Memory B cell (primary cell): ENCODE results near the gene TMEM167A.
A peak's percentile ranks its signal among the peaks of the same experiment; 100 is the strongest.

Source experiments
- ATAC-seq: fragments of 150-1000 bp; cut with Tn5 transposase; 2 replicates; pipeline ENCODE4 v1.10.0; 2021; ENCODE audit warnings: low read depth, mild to moderate bottlenecking, moderate library complexity
- DNase-seq, 2 donors: peaks; one replicate each; pipeline ENCODE4 v3.0.0; 2022; ENCODE audit warnings: low spot score in 2 of 2
- H3K27ac Mint-ChIP-seq: one replicate; pipeline ENCODE4 v1.8.0; 2022; ENCODE audit warnings: mild to moderate bottlenecking, moderate library complexity, mixed read lengths
- H3K27me3 Mint-ChIP-seq: one replicate; pipeline ENCODE4 v1.8.0; 2022; ENCODE audit warnings: mixed read lengths
- H3K36me3 Mint-ChIP-seq: one replicate; pipeline ENCODE4 v1.8.0; 2022; ENCODE audit warnings: mild to moderate bottlenecking, mixed read lengths
- H3K4me1 Mint-ChIP-seq: one replicate; pipeline ENCODE4 v1.8.0; 2022; ENCODE audit warnings: mixed read lengths
- H3K4me3 Mint-ChIP-seq: one replicate; pipeline ENCODE4 v1.8.0; 2022; ENCODE audit warnings: mild to moderate bottlenecking, moderate library complexity, mixed read lengths
- H3K9me3 Mint-ChIP-seq: one replicate; pipeline ENCODE4 v1.8.0; 2022; ENCODE audit warnings: mixed read lengths

Gene TMEM167A

GRCh38 chr5:83076742-83077661 lies at the start of gene TMEM167A, which contains the start of gene XRCC4:
Gene TMEM167A (minus strand): TSS chr5:83077394. CDS start chr5:83077323, 71 bp downstream.
Gene XRCC4 (plus strand): TSS chr5:83077547. CDS start chr5:83104920, 27,373 bp downstream.
- peak within 1 kb of the TSS; percentile 95 for H3K27ac Mint-ChIP-seq
- ATAC-seq = peak; percentile 98
- DNase-seq = peak; percentile 83 to 92
- H3K27me3 Mint-ChIP-seq = no peaks in the 10 kb centered on the region
- no peaks in the 10 kb centered on the region for H3K9me3 Mint-ChIP-seq
- peak within 1 kb of the TSS; percentile 94 for H3K4me3 Mint-ChIP-seq
- peaks cover 7% of the 10 kb centered on the region for H3K36me3 Mint-ChIP-seq
- H3K4me1 Mint-ChIP-seq = peaks cover 25% of the 10 kb centered on the region

DNA sequence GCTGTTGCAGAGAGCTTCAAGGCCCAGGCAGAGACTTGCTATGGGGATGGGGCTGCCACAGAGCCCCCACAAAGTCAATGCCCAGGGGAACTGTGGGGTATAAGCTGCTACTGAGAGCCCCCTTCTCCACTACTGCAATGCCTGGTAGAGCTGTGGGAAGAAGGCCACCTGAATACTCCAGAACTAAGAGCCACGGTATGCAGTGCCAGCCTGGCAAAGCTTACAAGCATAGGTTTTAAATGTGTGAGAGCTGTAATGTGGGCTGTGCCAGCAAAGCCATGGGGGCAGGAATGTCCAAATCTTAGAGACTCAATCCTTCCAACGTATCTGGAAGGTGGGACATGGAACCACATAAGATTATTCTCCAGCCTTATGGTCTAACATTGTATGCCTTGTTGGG lies 49.3 kb upstream of the TMEM167A start:
- DNase-seq (no peak), ATAC-seq (no peak)
- Mint-ChIP-seq H3K27me3 (no peaks in the 10 kb centered on the region), H3K4me1 (peaks cover 3% of the 10 kb centered on the region), H3K9me3 (peaks cover 12% of the 10 kb centered on the region), H3K36me3 (peaks cover 28% of the 10 kb centered on the region), H3K4me3 (no peak overlapping the region), H3K27ac (no peak overlapping the region)

- Mint-ChIP-seq H3K9me3 (peaks cover 8% of the 10 kb centered on the region), H3K36me3 (peaks cover 24% of the 10 kb centered on the region), H3K27me3 (no peaks in the 10 kb centered on the region), H3K27ac (no peak overlapping the region), H3K4me3 (no peak overlapping the region), H3K4me1 (no peaks in the 10 kb centered on the region)
- ATAC-seq (no peak), DNase-seq (no peak)
Observed at GRCh38 chr5:83125560-83125959, 48.4 kb upstream of the TMEM167A start.

DNA sequence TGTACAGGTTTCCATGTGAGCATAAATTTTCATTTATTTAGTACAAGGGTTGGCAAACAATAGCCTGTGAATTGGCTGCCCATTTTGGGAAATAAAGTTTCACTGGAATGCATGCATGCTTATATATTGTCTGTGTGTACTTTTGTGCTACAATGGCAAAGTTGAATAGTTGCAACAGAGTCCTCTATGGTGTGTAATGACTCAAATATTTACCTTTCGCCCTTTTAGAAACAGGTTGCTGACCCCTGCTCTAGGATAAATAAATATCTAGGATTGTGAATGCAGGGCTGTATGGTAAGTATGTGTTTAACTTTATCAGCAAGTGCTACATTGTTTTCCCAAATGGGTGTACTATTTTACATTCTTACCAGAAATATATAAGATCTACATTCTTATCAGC lies 47.4 kb upstream of the TMEM167A start:
- Mint-ChIP-seq H3K4me3 (no peak overlapping the region), H3K27me3 (no peaks in the 10 kb centered on the region), H3K4me1 (no peaks in the 10 kb centered on the region), H3K9me3 (peaks cover 5% of the 10 kb centered on the region), H3K36me3 (peaks cover 23% of the 10 kb centered on the region), H3K27ac (no peak overlapping the region)
- DNase-seq (no peak), ATAC-seq (no peak)

GRCh38 chr5:83118976-83119375 lies 41.8 kb upstream of the TMEM167A start:
- H3K4me1 Mint-ChIP-seq = no peaks in the 10 kb centered on the region
- H3K4me3 Mint-ChIP-seq = no peak overlapping the region
- no peaks in the 10 kb centered on the region for H3K27me3 Mint-ChIP-seq
- no peak overlapping the region for H3K27ac Mint-ChIP-seq
- H3K36me3 Mint-ChIP-seq = peaks cover 30% of the 10 kb centered on the region
- no peak for DNase-seq
- no peak for ATAC-seq
- peaks cover 4% of the 10 kb centered on the region for H3K9me3 Mint-ChIP-seq

GRCh38 chr5:83118471-83118870 lies 41.3 kb upstream of the TMEM167A start:
- DNase-seq (no peak), ATAC-seq (no peak)
- H3K4me1 Mint-ChIP-seq = no peaks in the 10 kb centered on the region
- peaks cover 35% of the 10 kb centered on the region for H3K36me3 Mint-ChIP-seq
- no peak overlapping the region for H3K27ac Mint-ChIP-seq
- no peak overlapping the region for H3K4me3 Mint-ChIP-seq
- H3K9me3 Mint-ChIP-seq = peaks cover 4% of the 10 kb centered on the region
- no peaks in the 10 kb centered on the region for H3K27me3 Mint-ChIP-seq

DNA sequence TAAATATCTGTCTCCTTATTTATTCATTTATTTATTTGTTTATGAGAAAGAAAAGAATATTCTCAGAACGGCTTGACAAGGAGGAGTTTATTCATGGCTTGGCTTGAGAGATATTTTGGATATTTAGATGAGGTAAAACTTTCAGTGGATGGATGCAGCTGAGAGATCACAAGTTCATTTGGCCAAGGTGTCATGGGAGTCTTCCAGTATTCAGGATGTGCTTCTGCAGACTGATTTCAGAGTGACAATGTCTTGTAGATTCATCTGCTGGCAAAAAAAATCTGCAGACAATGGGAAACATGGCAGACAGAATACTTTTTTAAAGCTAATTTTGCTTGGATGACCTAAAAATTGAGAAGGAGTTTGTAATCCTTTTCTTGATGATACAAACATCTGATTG lies 38.6 kb upstream of the TMEM167A start:
- H3K4me1 Mint-ChIP-seq = no peaks in the 10 kb centered on the region

DNA sequence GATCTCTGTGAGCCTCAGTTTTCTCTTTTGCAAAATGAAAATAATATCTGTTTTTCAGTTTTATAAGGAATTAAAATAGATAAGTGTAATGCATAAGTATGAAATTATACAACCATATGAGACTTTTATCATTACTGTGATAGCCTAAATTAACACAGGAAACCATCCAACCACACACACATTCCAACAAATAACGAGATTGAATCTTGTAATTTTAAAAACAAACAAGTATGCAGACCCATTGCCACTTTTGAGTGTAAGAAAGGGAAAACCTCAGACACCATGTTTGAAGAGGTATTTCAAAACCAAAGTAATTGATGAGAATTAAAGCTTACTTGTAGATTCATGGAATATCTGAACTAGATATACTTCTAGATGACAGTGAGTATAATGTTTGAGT lies 32.2 kb upstream of the TMEM167A start:
- no peaks in the 10 kb centered on the region for H3K27me3 Mint-ChIP-seq
- no peaks in the 10 kb centered on the region for H3K9me3 Mint-ChIP-seq
- no peak overlapping the region for H3K4me3 Mint-ChIP-seq
- H3K4me1 Mint-ChIP-seq = no peaks in the 10 kb centered on the region
- H3K27ac Mint-ChIP-seq = no peak overlapping the region
- DNase-seq (no peak), ATAC-seq (no peak)
- H3K36me3 Mint-ChIP-seq = peaks cover 28% of the 10 kb centered on the region

More for the DNA sequence above, 38.6 kb upstream of the TMEM167A start:
- no peaks in the 10 kb centered on the region for H3K27me3 Mint-ChIP-seq
- peaks cover 46% of the 10 kb centered on the region for H3K36me3 Mint-ChIP-seq
- no peak overlapping the region for H3K4me3 Mint-ChIP-seq
- DNase-seq = no peak
- no peak for ATAC-seq
- H3K27ac Mint-ChIP-seq = no peak overlapping the region
- peaks cover 4% of the 10 kb centered on the region for H3K9me3 Mint-ChIP-seq

GRCh38 chr5:83107692-83108420 lies 30.7 kb upstream of the TMEM167A start:
- no peak overlapping the region for H3K4me3 Mint-ChIP-seq
- no peak for ATAC-seq

GRCh38 chr5:83104021-83104420 lies 26.8 kb upstream of the TMEM167A start:
- H3K4me1 Mint-ChIP-seq = no peaks in the 10 kb centered on the region
- peaks cover 7% of the 10 kb centered on the region for H3K36me3 Mint-ChIP-seq
- no peak for ATAC-seq
- no peak for DNase-seq
- no peak overlapping the region for H3K4me3 Mint-ChIP-seq
- H3K9me3 Mint-ChIP-seq = no peaks in the 10 kb centered on the region
- no peaks in the 10 kb centered on the region for H3K27me3 Mint-ChIP-seq
- no peak overlapping the region for H3K27ac Mint-ChIP-seq

More at GRCh38 chr5:83107692-83108420, 30.7 kb upstream of the TMEM167A start:
- no peaks in the 10 kb centered on the region for H3K27me3 Mint-ChIP-seq
- H3K27ac Mint-ChIP-seq = no peak overlapping the region
- H3K4me1 Mint-ChIP-seq = no peaks in the 10 kb centered on the region
- H3K9me3 Mint-ChIP-seq = no peaks in the 10 kb centered on the region
- peaks cover 18% of the 10 kb centered on the region for H3K36me3 Mint-ChIP-seq
- DNase-seq = no peak

- Mint-ChIP-seq H3K9me3 (no peaks in the 10 kb centered on the region), H3K27ac (no peak overlapping the region), H3K36me3 (peaks cover 4% of the 10 kb centered on the region), H3K27me3 (no peaks in the 10 kb centered on the region), H3K4me3 (no peak overlapping the region), H3K4me1 (peaks cover 2% of the 10 kb centered on the region)
- no peak for ATAC-seq
- DNase-seq = no peak
Observed at GRCh38 chr5:83102364-83102980, 25.3 kb upstream of the TMEM167A start.

DNA sequence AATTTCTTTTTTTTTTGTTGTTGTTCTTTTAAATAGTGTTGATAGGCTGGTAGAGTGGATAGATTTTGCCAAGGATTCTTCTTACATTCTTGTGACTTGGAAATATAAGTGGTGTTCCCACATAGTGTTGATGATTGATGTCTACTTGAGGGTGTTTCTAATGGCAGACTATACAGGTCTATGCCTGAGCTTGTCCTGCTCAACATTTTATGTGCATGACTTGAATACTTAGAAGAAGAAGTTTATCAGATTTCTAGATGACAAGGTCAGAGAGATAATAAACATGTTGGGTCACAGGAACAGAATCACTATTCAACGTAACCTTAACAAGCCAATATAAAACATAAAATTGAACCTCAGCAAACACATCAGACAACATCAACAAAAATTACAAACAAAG lies 24.3 kb upstream of the TMEM167A start:
- Mint-ChIP-seq H3K4me1 (peaks cover 2% of the 10 kb centered on the region), H3K27ac (no peak overlapping the region), H3K36me3 (no peaks in the 10 kb centered on the region), H3K9me3 (no peaks in the 10 kb centered on the region), H3K27me3 (no peaks in the 10 kb centered on the region), H3K4me3 (no peak overlapping the region)
- DNase-seq (no peak), ATAC-seq (no peak)

DNA sequence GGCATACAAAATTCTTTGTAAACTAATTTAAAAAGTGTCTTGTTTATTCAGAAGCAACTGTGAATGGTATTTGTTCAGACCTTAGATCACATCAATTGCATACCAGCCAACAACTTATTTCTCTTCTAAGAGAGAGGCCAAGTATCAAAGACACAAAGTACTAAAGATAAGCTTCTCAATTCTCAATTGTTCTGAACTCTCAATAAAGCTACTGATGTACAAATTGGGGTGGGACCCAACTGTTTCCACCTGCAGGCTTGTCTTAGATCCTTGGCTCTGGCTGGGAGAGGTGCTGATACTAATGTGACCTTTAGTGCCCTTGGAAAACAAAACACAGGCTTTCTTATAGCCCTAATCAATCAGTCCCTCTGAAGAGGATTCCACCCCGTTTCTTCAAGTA lies 22.3 kb upstream of the TMEM167A start:
- ATAC-seq = no peak
- Mint-ChIP-seq H3K4me3 (no peak overlapping the region), H3K9me3 (peaks cover under 1% of the 10 kb centered on the region), H3K36me3 (peaks cover 4% of the 10 kb centered on the region), H3K27me3 (no peaks in the 10 kb centered on the region), H3K4me1 (peaks cover 2% of the 10 kb centered on the region), H3K27ac (no peak overlapping the region)
- no peak for DNase-seq

- Mint-ChIP-seq H3K27ac (no peak overlapping the region), H3K27me3 (no peaks in the 10 kb centered on the region), H3K4me3 (no peak overlapping the region), H3K36me3 (peaks cover 7% of the 10 kb centered on the region), H3K4me1 (peaks cover 4% of the 10 kb centered on the region), H3K9me3 (peaks cover 4% of the 10 kb centered on the region)
- no peak for DNase-seq
- ATAC-seq = no peak
Observed at GRCh38 chr5:83099001-83099400, 21.8 kb upstream of the TMEM167A start.
